Measurements from ENCODE around the gene TBC1D2.

DNA sequence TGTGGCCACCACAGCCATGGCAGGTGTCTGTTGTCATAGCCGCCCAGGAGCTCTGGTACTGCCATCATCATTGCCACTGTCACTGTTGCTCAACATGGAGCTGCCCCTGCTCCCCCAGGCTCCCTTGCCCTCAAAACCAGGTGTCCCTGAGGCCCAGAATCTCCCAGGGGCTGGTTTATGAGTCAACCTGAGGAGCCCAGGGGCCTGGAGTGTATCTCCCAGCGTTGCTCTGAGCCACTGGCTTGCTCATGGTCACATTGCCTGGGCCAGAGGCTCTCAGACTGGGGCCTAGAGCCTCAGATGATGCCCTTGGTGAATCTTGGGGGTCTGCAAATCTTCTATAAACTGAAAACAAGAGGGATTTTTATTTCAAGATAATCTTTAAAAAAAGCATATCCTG, 24.7 kb upstream of the TBC1D2 start:
- TF ChIP-seq, protein P1, sequence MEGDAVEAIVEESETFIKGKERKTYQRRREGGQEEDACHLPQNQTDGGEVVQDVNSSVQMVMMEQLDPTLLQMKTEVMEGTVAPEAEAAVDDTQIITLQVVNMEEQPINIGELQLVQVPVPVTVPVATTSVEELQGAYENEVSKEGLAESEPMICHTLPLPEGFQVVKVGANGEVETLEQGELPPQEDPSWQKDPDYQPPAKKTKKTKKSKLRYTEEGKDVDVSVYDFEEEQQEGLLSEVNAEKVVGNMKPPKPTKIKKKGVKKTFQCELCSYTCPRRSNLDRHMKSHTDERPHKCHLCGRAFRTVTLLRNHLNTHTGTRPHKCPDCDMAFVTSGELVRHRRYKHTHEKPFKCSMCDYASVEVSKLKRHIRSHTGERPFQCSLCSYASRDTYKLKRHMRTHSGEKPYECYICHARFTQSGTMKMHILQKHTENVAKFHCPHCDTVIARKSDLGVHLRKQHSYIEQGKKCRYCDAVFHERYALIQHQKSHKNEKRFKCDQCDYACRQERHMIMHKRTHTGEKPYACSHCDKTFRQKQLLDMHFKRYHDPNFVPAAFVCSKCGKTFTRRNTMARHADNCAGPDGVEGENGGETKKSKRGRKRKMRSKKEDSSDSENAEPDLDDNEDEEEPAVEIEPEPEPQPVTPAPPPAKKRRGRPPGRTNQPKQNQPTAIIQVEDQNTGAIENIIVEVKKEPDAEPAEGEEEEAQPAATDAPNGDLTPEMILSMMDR (IDR thresholded peaks at IDR 0.05), result no peak
- TF ChIP-seq POLR2A (IDR thresholded peaks at IDR 0.05), result no peak

Measured in uterus (tissue), 2 donors.